Measurements from ENCODE around the gene SLC27A1. TPM values are rescaled to one million over a fixed set of nuclear protein-coding genes. Genes with fewer than 3 reads are reported as not detected.
"Not testable (repeated sequence)": the region's sequence is repeated elsewhere in the genome, so short reads cannot be mapped to it uniquely, and the experiment has no call there.

Gene SLC27A1
- total RNA-seq, 2 experiments from 2014 or later: 1.5 to 2.1 TPM

DNA sequence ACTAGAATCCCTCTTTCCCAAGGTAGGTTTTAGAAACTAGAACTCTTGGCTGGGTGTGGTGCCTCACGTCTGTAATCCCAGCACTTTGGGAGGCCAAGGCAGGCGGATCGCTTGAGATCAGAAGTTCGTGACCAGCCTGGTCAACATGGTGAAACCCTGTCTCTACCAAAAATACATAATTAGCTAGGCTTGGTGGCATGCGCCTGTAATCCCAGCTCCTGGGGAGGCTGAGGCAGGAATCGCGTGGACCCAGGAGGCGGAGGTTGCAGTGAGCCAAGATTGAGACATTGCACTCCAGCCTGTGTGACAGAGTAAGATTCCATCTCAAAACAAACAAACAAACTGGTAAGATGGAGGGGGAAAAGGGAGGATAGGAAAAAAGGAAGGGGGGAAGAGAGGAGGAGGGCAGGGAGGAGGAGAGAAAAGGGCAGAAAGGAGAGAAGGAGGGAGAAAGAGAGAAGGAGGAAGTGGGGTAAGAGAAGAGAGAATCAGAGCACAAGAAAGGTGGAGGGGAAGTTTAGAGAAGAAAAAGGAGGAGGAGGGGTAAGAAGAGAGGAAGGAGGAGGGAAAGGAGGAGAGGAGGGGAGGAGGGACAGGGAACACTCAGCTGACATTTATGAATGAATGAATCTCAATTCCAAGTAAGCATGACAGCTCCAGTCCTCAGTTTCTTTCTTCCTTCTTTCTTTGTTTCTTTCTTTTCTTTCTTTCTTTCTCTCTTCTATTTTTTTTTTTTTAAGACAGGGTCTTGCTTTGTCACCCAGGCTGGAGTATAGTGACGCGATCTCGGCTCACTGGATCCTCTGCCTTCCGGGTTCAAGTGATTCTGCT is 2.6 kb upstream of the SLC27A1 start:
- DNase-seq (no peak), ATAC-seq (no peak)
- H3K9me3 Mint-ChIP-seq (ENCODE audit: low read depth): no peaks in the 10 kb centered on the region
- no peaks in the 10 kb centered on the region for H3K36me3 Mint-ChIP-seq
- CTCF ChIA-PET: interaction anchor here (1.7 to 3.5 kb wide), 5 partner anchors 26 to 154 kb away, joined by 4 to 28 read pairs (median 8); partner anchors contain the start of genes BST2 and MVB12A
- peaks cover 11% of the 10 kb centered on the region for H3K27me3 Mint-ChIP-seq
- peaks cover 18% of the 10 kb centered on the region for H3K4me1 Mint-ChIP-seq
- no peak overlapping the region for H3K27ac Mint-ChIP-seq
- no peak overlapping the region for H3K4me3 Mint-ChIP-seq

DNA sequence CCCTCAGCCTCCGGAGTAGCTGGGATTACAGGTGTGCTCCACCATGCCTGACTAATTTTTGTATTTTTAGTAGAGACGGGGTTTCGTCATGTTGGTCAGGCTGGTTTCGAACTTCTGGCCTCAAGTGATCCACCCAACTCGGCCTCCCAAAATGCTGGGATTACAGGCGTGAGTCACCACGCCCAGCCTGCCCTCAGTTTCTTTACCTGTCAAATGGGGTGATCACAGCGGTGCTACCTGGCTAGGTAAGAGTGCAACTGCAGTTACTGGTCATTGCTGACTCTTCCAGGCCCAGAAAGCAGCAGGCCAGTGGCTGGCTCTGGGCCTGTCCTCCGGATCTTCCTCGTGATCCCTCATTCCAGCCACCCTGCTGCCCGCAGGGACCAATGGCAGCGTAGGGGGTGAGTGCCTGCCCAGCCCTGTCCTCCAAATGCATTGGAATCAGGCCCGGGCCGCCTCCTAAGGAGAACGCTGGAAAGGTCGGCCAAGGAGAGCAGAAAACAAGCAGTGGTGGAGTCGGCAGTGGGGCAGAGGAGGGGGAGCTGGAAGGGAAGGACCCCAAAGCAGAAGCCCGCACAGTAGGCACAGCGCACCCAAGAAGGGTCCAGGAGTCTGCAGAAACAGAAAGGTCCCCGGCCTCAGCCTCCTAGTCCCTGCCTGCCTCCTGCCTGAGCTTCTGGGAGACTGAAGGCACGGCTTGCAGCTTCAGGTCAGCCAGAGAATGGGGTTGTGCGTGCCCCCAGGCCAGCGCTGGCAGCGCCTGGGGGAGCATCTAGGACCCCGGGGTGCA is 1.8 kb upstream of the SLC27A1 start:
- no peaks in the 10 kb centered on the region for H3K9me3 Mint-ChIP-seq (ENCODE audit: low read depth)
- CTCF ChIA-PET: interaction anchor here (0.6 to 3.3 kb wide), 6 partner anchors 15 to 175 kb away, joined by 3 to 8 read pairs (median 4); partner anchors contain the start of gene TMEM221
- H3K4me1 Mint-ChIP-seq: peaks cover 26% of the 10 kb centered on the region
- ATAC-seq (no peak), DNase-seq (no peak)
- peak overlapping the region; percentile 90 for H3K4me3 Mint-ChIP-seq
- H3K27me3 Mint-ChIP-seq: peaks cover 11% of the 10 kb centered on the region
- no peak overlapping the region for H3K27ac Mint-ChIP-seq
- H3K36me3 Mint-ChIP-seq: no peaks in the 10 kb centered on the region

DNA sequence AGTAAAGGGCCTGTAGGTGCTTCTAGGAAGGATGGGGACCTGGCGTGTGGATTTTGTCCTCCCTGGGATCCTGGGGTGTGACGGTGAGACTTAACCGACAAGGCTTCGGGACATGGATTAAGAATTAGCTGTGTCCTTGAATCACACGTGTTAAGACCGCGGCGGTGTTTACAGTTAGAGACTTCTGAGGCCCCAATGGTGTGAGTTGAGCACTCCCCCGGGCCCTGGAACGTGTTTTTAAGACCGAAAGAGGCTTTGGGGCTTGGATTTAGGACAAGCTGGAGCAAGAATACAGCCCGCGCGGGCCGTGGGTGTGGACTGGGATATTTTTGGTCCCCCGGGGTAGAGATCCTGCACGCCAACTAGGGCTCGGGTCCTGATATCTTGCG is 1.2 kb upstream of the SLC27A1 start:
- Mint-ChIP-seq H3K27me3 (peaks cover 11% of the 10 kb centered on the region), H3K4me3 (peak overlapping the region; percentile 90), H3K27ac (no peak overlapping the region), H3K9me3 (ENCODE audit: low read depth) (no peaks in the 10 kb centered on the region), H3K36me3 (no peaks in the 10 kb centered on the region), H3K4me1 (peaks cover 29% of the 10 kb centered on the region)
- DNase-seq (no peak), ATAC-seq (no peak)
- CTCF ChIA-PET: interaction anchor here (0.6 to 1.7 kb wide), 5 partner anchors 16 to 176 kb away, joined by 3 to 5 read pairs (median 4); partner anchors contain the start of gene TMEM221

DNA sequence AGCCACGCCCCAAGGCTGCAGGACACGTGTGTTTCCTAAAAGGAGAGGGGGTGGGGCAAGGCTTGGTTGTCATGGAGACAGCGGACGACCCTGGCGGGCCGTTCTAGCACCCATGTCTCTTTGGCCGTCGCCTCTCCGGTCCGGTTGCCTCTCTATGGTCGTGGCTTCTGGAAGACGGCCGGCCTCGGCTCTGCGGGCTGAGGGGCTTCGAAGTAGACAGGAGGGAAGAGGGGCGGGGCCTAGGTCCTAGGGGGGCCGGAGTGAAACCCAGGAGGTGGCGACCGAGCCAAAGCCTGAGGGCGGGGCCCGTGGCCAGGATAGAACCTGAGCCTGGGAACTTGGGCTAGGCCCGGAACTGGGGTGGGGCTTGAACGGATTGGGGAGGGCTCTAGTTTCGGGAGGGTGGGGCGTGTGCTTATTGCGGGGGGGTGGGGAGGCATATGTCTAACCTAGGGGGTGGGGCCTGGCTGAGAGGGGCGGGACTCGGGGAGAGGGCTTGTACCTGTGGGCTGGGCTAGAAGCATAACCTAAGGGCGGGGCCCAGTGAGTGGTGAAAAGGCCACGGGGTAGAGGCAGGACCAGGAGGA is 750 bp upstream of the SLC27A1 start:
- H3K4me3 Mint-ChIP-seq: peak overlapping the region; percentile 90
- peak overlapping the region; percentile 88 for H3K27ac Mint-ChIP-seq
- ATAC-seq: peak; percentile 81

DNA sequence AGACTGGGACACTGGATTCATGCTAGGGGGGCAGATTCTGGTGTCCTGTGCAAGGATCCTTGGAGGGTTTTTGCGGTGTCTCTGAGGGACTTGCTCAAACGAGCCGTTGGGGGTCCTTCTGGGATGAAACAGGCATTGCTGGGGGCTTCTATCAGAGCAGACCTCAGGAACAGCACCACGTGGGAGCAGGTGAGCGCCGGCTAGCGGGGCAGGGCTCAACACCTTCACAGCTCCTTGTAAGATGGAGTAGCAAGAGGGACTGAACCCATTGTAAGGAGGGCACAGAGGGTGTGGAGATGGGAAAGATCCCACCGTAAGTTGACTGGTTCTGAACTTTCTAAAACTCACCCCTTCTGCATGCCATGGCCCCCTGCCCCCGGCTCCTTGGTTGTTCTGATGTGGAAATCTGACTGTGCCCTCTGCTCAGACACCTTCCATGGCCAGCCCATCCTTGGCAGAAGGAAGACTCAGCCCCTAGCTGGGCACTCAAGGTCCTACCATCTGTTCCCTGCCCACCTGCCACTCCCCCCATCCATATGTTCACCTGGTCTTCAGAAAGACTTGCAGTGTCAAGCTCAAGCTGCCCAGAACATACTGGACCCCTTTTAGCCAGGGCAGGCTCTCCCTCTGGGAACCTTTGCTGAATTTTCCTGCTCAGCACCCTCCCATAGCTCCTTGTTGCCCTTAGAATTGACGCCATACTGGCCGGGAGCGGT is 1.2 kb downstream of the SLC27A1 start:
- Mint-ChIP-seq H3K27me3 (peaks cover 7% of the 10 kb centered on the region), H3K9me3 (ENCODE audit: low read depth) (no peaks in the 10 kb centered on the region), H3K36me3 (no peaks in the 10 kb centered on the region), H3K4me1 (peaks cover 24% of the 10 kb centered on the region), H3K4me3 (peak overlapping the region; percentile 90), H3K27ac (peak overlapping the region; percentile 36)
- no peak for DNase-seq
- no peak for ATAC-seq
- CTCF ChIA-PET: interaction anchor here (0.6 to 5.5 kb wide), 6 partner anchors 9 to 99 kb away, joined by 3 to 40 read pairs (median 4); no protein-coding TSS in a partner anchor

More for the DNA sequence above, 750 bp upstream of the SLC27A1 start:
- CTCF ChIA-PET: interaction anchor here (1.1 to 5.5 kb wide), 5 partner anchors 17 to 104 kb away, joined by 3 to 40 read pairs (median 4); partner anchors contain the start of gene TMEM221
- peak; percentile 97 for DNase-seq
- no peaks in the 10 kb centered on the region for H3K36me3 Mint-ChIP-seq
- no peaks in the 10 kb centered on the region for H3K9me3 Mint-ChIP-seq (ENCODE audit: low read depth)
- H3K4me1 Mint-ChIP-seq: peaks cover 29% of the 10 kb centered on the region
- H3K27me3 Mint-ChIP-seq: peaks cover 11% of the 10 kb centered on the region

DNA sequence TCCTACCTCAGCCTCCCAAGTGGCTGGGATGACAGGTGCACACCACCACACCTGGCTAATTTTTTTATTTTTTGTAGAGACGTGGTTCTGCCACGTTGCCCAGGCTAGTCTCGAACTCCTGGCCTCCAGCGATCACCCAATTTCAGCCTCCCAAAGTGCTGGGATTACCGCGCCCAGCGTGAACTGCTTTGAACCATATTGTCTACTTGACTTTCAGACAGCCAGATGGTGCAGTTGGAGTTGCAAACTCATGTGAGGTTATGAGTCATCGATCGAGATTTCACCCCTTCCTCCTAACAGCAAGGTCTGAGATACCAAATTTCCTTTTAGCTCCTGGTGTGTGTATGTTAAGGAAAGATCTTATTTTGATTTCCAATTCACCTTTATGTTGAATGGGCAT is 2.7 kb downstream of the SLC27A1 start:
- peak overlapping the region; percentile 37 for H3K27ac Mint-ChIP-seq
- H3K4me1 Mint-ChIP-seq: peaks cover 24% of the 10 kb centered on the region
- DNase-seq (peak; percentile 53), ATAC-seq (no peak)
- H3K4me3 Mint-ChIP-seq: no peak overlapping the region
- peaks cover 7% of the 10 kb centered on the region for H3K27me3 Mint-ChIP-seq
- H3K9me3 Mint-ChIP-seq (ENCODE audit: low read depth): no peaks in the 10 kb centered on the region
- no peaks in the 10 kb centered on the region for H3K36me3 Mint-ChIP-seq
- CTCF ChIA-PET: interaction anchor here (0.9 to 5.5 kb wide), 5 partner anchors 8 to 50 kb away, joined by 3 to 40 read pairs (median 5); no protein-coding TSS in a partner anchor

DNA sequence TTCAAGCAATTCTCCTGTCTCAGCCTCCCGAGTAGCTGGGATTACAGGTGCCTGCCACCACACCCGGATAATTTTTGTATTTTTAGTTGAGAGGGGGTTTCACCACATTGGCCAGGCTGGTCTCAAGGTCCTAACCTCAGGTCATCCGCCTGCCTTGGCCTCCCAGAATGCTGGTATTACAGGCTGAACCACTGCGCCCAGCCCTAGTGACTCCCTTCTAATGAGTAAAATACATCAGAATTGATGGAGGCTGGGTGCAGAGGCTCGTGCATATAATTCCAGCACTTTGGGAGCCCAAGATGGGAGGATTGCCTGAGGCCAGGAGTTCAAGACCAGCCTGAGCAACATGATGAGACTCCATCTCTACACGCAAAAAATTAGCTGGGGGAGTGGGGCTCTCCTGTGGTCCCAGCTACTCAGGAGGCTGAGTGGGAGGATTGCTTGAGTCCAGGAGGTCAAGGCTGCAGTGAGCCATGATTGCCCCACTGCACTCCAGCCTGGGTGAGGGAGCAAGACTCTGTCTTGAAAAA is 4.8 kb downstream of the SLC27A1 start:
- H3K4me3 Mint-ChIP-seq; H3K9me3 Mint-ChIP-seq (ENCODE audit: low read depth); DNase-seq; H3K36me3 Mint-ChIP-seq; H3K27me3 Mint-ChIP-seq; H3K27ac Mint-ChIP-seq; ATAC-seq: not testable (repeated sequence)
- CTCF ChIA-PET: interaction anchor here (5.5 kb wide), 1 partner anchor 21 kb away, joined by 40 read pairs; no protein-coding TSS in a partner anchor
- H3K4me1 Mint-ChIP-seq: peaks cover 17% of the 10 kb centered on the region

DNA sequence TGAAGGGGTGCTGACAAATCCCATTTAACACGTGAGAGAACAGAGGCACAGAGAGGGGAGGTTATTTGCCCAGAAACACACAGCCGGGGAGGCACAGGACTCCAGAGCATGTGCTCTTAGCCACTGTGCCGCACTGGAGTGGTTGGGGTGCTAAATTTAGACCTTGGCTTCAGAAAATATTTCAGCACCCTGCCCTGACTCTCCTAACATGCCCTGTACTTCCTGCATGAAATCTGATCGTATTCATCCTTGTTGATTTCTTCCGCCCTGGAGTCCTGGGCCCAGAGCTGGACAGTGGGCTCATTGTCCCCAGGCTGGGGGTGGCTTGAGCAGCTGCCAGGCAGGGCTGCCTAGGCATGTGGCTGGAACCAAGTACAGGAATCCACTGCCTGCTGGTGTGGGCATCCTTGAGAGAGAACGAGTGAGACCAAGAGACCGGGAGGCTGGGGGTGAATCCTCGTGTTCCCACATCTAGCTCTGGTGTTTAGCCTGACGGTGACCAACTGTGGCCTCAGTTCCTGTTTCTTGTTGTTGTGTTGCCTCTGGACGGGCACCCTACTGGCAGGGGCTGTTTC is 5.3 kb downstream of the SLC27A1 start:
- H3K4me1 Mint-ChIP-seq: peaks cover 17% of the 10 kb centered on the region
- DNase-seq (no peak), ATAC-seq (no peak)
- H3K4me3 Mint-ChIP-seq: no peak overlapping the region
- no peaks in the 10 kb centered on the region for H3K36me3 Mint-ChIP-seq
- H3K9me3 Mint-ChIP-seq (ENCODE audit: low read depth): no peaks in the 10 kb centered on the region
- CTCF ChIA-PET: no interaction called here
- H3K27ac Mint-ChIP-seq: no peak overlapping the region
- peaks cover 5% of the 10 kb centered on the region for H3K27me3 Mint-ChIP-seq

DNA sequence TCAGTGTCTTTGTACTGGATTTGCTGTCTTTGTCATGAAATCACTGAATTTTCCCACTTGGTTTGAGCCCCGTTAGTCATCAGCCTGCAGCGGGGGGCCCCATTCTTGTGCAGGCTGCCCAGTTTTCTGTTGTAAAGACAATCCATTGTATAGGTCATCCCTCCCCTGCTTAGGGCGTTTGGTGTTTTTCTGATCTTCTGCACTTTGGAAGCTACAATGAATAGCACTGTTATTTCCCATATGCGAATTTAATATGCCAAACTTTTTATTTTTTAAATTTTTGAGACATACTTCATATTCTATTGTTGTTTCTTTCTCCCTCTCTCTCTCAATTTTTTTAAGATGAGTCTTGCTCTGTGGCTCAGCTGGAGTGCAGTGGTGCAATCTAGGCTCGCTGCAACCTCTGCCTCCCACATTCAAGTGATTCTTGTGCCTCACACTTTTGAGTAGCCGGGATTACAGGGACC is 9.0 kb downstream of the SLC27A1 start:
- H3K27me3 Mint-ChIP-seq: no peaks in the 10 kb centered on the region
- DNase-seq: no peak
- H3K27ac Mint-ChIP-seq: no peak overlapping the region
- ATAC-seq: no peak
- CTCF ChIA-PET: interaction anchor here (1.5 kb wide), 1 partner anchor 13 kb away, joined by 5 read pairs; no protein-coding TSS in a partner anchor
- no peaks in the 10 kb centered on the region for H3K36me3 Mint-ChIP-seq
- H3K4me1 Mint-ChIP-seq: no peaks in the 10 kb centered on the region
- no peak overlapping the region for H3K4me3 Mint-ChIP-seq
- no peaks in the 10 kb centered on the region for H3K9me3 Mint-ChIP-seq (ENCODE audit: low read depth)

DNA sequence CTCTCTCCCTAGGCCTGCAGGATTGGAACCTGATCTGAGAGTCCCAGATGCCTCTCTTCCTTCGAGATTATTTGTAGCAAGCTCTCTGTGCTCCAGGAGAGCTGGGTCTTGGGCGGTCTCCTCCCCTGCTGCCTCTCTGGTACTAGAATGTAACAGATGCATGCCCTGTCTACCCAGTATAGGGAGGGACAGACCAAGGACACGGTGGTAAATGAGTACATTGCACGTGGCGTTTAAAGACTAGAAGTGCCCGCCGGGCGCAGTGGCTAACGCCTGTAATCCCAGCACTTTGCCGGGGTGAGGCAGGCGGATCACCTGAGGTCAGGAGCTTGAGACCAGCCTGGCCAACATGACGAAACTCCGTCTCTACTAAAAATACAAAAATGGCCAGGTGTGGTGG is 11.7 kb downstream of the SLC27A1 start:
- no peaks in the 10 kb centered on the region for H3K9me3 Mint-ChIP-seq (ENCODE audit: low read depth)
- no peaks in the 10 kb centered on the region for H3K4me1 Mint-ChIP-seq
- no peaks in the 10 kb centered on the region for H3K36me3 Mint-ChIP-seq
- ATAC-seq (no peak), DNase-seq (no peak)
- H3K27ac Mint-ChIP-seq: no peak overlapping the region
- H3K4me3 Mint-ChIP-seq: no peak overlapping the region
- no peaks in the 10 kb centered on the region for H3K27me3 Mint-ChIP-seq
- CTCF ChIA-PET: interaction anchor here (1.6 to 2.8 kb wide), 2 partner anchors 14 to 16 kb away, joined by 4 to 9 read pairs; no protein-coding TSS in a partner anchor

DNA sequence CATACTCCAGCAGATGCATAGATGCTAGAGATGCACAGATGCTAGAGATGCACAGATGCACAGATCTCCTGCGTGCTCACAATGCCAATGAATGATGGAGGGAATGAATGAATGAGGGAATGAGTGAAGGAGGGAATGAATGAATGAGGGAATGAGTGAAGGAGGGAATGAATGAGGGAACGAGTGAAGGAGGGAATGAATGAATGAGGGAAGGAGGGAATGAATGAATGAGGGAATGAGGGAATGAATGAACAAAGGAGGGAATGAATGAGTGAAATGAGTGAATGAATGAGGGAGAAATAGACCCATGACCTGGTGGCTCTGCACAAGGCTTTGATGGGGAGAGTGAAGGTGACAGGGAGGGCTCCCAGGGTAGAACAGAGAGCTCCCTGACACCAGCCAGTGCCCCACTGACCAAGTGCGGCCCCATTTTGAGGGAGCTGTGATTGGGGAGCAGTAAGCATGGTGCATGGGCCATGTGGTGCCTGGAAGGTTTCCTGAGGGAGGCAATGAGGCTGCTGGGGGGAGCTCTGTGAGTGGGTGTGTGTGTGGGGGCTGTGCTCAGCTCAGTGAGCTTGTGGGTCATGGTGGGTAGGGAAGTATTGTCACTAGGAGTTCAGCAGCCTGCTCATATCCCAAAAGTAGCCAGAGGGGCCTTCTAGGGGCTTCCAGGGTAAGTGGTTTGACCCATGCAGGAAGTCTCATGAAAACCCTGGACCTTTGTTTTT is 12.7 kb downstream of the SLC27A1 start:
- ATAC-seq (no peak), DNase-seq (no peak)
- CTCF ChIA-PET: interaction anchor here (0.9 to 1.7 kb wide), 3 partner anchors 13 to 90 kb away, joined by 3 to 7 read pairs (median 4); no protein-coding TSS in a partner anchor
- Mint-ChIP-seq H3K27me3 (no peaks in the 10 kb centered on the region), H3K36me3 (no peaks in the 10 kb centered on the region), H3K9me3 (ENCODE audit: low read depth) (no peaks in the 10 kb centered on the region), H3K27ac (no peak overlapping the region), H3K4me1 (peaks cover 2% of the 10 kb centered on the region), H3K4me3 (no peak overlapping the region)

All from activated CD8-positive, alpha-beta memory T cell treated with anti-CD3 and anti-CD28 coated beads, Interleukin-2, amount 10 ng/mL, durations not matched to agents 7 days and 5 days (primary cell).